GM19193 (cell line): Measurements from ENCODE around the gene PTPRK.

Experiments
- POLR2A ChIP-seq: IDR thresholded peaks from 4 replicates; pipeline ENCODE4 v1.6.1; 2011; ENCODE audit not compliant: insufficient read depth, insufficient read length; ENCODE audit errors: extremely low read depth

PTPRK gene

DNA sequence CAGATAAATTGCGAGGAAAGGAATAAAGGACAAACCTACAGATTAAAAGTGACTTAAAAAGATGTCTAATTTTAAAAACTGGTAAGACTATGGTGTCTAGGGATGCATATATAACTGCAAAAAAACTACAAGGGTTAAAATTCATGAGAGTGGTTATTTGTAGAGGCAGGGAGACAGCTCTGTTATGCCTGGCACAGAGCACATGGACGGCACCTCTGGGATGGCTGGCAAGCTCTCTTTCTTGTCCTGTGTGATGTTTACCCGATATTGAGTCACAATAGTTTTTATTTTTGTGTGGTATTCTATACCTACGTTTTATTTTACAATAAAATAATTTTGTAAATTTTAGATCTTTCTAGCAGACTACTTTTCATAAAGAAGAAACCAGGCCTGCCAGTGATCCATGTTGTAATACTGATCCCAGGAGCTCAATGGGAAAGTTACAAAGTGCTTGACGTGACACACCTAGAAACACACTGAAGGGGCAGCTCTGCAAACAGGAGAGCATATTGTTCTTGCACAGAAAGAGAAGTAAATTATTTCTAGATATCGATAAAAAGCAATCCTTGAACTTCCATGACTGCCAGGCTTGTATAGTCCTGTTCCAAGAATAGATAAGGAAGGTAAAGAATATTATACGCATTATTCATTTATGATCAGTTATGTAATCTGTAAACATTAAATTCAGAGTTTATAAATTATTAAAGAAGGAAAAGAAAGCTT is 290.0 kb downstream of the PTPRK start:
- no peak for TF ChIP-seq POLR2A

- TF ChIP-seq POLR2A, result no peak
Observed at GRCh38 chr6:128225612-128226011, 294.8 kb downstream of the PTPRK start.

GRCh38 chr6:128216917-128217316 is 303.5 kb downstream of the PTPRK start:
- no peak for TF ChIP-seq POLR2A

DNA sequence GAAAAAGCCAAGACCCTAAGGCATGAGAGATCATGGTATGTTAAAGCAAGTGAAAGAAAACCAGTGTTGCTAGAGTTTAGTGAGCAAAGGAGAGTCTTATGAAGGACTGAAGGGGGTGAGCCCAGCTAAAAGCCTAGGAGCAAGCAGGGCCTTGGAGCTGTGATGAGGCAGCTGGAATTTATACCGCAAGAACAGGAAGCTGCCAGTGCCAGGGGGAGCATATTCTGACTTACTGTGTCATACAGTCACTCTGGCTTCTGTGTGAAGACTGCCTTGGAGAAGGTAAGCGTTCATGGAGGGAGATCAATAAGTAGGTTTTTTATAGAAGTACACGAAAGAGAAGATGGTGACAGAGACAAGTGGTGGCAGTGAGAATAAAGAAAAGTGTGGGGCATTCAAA is 310.6 kb downstream of the PTPRK start:
- TF ChIP-seq POLR2A, result no peak

- no peak for TF ChIP-seq POLR2A
Observed at GRCh38 chr6:128208851-128209580, 311.4 kb downstream of the PTPRK start.

DNA sequence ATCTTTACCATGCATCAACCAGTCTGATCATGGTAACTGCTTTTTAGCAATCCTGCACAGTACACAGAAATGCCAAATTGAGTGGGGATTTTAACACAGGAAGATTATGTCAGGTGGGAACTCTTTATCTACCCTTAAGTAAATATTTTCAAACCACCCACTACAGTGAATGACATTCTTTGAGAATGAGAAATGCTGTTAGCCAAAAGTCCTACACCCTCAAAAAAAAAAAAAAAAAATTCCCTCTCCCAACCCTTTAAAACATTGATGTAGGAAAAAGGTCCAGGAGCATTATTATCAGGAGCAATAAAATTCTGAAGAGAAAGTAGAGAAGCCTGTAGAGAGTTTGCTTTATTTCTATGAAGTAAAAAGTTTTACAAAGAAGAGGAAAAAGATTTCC is 312.3 kb downstream of the PTPRK start:
- no peak for TF ChIP-seq POLR2A

DNA sequence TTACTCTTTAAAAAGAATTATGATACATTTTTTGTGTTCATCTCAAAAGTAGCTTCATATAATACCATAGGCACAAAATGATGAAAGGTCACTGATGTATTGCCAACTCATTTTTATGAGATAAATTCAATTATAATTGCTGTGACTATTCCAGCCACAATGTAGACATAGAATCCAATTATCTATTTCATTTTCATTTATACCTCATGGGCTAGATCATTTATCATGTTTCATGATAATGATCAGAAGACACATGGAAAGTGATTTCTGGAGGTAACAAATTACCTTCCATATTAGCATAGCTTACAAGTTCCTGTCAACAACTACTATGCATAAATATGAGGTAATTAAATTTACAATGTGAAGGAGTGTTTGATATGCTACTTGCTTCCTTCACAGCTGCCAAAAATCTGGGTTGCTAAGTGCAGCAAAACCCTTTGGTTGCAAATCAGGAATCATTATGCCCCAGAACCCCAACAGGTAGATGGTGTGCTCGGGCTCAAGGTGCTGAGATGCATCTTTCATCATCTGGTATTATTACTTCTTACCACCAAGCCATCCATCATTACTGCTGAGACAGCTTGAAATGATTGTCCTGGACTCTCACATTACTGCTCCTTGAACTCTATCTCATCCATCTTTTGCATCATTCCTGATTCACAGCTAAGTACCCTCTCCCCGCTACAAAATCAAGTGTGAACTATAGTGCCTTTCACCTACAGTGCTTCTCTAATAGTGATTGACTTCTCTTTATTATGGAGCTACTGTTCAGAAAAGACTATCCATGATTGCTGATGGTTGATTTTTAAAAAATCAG is 313.6 kb downstream of the PTPRK start:
- no peak for TF ChIP-seq POLR2A

DNA sequence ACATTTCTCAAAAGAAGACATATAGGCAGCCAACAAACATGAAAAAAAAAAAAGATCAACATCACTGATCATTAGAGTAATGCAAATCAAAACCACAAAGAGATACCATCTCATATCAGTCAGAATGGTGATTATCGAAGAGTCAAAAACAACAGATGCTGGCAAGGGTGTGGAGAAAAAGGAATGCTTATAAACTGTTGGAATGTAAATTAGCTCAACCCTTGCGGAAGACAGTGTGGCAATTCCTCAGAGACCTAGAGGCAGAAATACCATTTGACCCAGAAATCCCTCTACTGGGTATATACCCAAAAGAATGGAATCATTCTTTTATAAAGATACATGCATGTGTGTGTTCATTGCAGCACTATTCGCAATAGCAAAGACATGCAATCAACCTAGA is 315.8 kb downstream of the PTPRK start:
- no peak for TF ChIP-seq POLR2A

DNA sequence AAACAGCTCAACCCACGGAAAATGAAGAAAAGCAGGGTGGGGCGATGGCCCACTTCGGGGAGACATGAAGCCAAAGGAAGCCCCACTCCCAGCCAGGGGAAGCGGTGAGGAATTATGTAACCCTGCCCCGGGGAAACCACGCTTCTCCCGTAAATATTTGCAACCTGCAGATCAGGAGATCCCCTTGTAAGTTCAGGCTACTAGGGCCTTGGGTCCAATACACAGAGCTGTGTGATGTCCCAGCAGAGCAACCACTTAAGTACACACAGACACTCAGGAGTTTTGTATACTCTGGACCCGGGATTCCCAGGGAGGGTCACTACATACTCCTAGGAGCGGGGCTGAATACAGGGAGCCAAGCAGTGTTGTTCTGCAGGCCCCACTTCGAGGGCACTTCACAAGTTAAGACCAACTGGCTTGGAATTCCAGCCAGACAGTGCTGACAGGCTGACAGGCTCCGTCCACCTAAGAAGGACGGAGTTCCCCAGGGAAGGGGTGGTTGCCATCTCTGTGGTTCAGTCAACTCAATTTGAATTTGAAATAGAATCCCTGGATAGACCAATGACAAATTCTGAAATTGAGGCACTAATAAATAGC is 318.1 kb downstream of the PTPRK start:
- TF ChIP-seq POLR2A, result no peak

DNA sequence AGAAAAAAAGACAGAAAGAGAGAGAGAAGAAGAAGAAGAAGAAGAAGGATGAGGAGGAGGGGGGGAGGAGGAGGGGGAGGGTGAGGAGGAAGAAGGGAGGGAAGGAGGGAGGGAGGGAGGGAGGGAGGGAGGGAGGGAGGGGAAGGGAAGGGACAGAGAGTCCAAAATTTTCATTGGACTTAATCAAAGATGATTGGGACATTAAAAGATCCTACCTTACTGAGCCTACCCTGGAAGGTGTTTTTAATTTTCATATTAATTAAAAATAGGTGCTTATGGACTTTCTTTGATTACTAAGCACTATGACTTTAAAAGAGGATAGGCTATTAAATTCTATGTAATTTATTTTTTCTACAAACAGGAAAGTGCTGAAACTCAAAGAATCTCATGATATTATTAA is 319.6 kb downstream of the PTPRK start:
- TF ChIP-seq POLR2A, result no peak

GRCh38 chr6:128199461-128199860 is 320.9 kb downstream of the PTPRK start:
- no peak for TF ChIP-seq POLR2A

DNA sequence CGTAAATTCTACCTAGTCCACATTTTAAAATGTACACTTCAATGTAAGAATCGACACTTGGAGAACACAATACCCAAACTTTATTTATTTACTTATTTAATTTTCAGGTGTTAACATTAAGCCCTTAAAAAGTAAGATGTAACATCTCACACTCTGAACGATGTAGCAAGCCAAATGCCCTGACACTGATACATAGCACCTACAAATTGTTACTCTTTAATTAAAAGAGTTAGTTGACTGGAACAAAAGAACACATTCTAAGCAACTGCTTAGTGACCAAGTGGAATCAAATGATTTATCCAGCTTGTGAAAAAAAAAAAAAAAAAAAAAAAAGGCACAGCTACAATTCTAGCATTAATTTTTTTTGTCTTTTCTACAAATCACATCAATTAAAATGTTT is 327.4 kb downstream of the PTPRK start:
- TF ChIP-seq POLR2A, result no peak

GRCh38 chr6:128188678-128189077 is 331.7 kb downstream of the PTPRK start:
- TF ChIP-seq POLR2A, result no peak

DNA sequence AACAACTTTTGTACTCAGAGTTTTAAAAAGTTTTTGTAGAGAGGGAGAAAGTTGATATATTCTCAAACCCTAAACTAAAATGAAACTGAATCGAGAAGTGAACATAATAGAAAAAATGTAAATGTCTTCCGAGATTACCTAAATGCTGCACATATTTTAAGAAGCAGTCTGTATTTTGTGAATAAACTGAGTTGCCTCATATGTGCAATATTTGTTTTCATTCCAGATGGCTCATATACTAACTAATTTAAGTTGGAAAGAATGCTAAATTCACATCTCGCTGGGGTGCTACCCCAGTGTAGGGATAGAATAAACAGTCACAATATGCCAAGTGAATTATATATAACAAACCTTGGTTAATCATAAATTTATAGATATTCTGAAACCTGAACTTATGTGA is 333.7 kb downstream of the PTPRK start:
- no peak for TF ChIP-seq POLR2A

DNA sequence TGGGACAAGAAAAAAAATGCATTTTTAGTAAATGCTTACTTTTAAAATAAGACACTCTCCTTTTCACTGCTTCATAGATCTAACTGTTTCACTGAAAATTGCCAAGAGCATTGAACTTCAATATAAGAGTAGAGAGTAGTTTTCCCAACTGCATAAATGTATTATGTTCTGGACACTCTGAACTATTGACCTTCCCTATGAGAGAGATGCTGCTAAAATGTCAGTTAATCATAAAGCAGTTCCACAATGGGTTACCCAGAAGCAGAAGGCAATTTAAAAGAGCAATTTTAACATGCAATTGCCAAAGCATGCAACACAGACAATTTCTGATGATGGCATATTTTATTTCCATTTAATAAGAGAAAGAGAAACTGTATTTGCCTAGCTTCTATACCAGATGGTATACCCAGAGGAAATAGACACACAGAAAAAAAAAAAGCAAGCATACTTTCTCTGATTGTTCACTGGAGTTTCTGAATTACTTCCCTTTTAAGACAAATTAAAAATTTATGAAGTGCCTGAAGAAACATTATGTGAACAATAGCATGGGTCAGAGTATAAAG is 340.4 kb downstream of the PTPRK start:
- TF ChIP-seq POLR2A, result no peak

DNA sequence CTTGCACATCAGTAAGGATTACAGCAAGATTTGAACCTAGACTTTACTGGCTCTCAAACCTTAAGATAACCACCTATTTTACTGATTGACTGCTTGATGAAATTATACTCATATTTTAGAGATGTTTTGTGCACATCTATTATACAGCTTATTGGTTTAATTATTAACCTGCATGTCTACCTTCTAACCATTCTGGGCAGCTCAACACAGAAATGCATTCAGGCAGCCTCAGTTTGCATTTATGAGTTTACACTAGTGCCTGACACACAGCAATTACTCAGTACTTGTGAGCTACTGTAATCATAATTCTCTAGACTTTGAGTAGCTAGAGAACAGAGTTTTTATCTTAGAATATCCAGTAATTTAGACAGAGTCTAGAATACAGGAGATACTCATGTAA is 345.7 kb downstream of the PTPRK start:
- no peak for TF ChIP-seq POLR2A
